AG04450 (cell line): ENCODE measurements around the gene ACSL1. TPM values are rescaled to one million over a fixed set of nuclear protein-coding genes. Genes with fewer than 3 reads are reported as not detected.

ENCODE experiments used
- CTCF ChIA-PET: fragments of 300-600, 350-600 bp; formaldehyde crosslinking; extraction: SDS; loops from one replicate; lab custom pipeline; 2022; ENCODE audit warnings: antibody characterized with exemption, inconsistent platforms; lab: Charles Lee
- POLR2A ChIA-PET: fragments of 350-600 bp; formaldehyde crosslinking; extraction: SDS; loops from one replicate; lab custom pipeline; 2021; ENCODE audit warnings: antibody characterized with exemption, inconsistent platforms; lab: Yijun Ruan, JAX
- DNase-seq: peaks from one replicate; pipeline ENCODE4 v3.0.0-alpha.2; 2011; ENCODE audit warnings: low read depth, low spot score
- H3K27ac ChIP-seq: one replicate; pipeline ENCODE4 v1.5.1; 2012; ENCODE audit warnings: low read depth, low read length, control low read depth
- H3K27me3 ChIP-seq: one replicate; pipeline ENCODE4 v1.6.0; 2012; ENCODE audit warnings: low read length; ENCODE audit not compliant: control insufficient read depth, insufficient read depth
- H3K4me3 ChIP-seq: 2 replicates; pipeline ENCODE4 v1.5.1; 2011; ENCODE audit warnings: mild to moderate bottlenecking, low read depth, low read length, control low read depth
- H3K9me3 ChIP-seq: 2 replicates; pipeline ENCODE4 v1.5.1; 2012; ENCODE audit warnings: low read length; ENCODE audit not compliant: control insufficient read depth, insufficient read depth
- polyA plus RNA-seq: library from polyadenylated mRNA; depleted of rRNA; stranded (reverse); fragments of >200 nt; gene quantifications from 2 replicates; pipeline ENCODE4 v1.2.3, GENCODE V29; 2011
- TF ChIP-seq, protein P1 (sequence below): IDR thresholded peaks from 2 replicates; pipeline ENCODE4 v1.5.1; 2011; ENCODE audit warnings: low read depth, low read length, control low read depth, inconsistent platforms

The ACSL1 gene
- polyA plus RNA-seq, 1 experiment, result 23.9 TPM

DNA sequence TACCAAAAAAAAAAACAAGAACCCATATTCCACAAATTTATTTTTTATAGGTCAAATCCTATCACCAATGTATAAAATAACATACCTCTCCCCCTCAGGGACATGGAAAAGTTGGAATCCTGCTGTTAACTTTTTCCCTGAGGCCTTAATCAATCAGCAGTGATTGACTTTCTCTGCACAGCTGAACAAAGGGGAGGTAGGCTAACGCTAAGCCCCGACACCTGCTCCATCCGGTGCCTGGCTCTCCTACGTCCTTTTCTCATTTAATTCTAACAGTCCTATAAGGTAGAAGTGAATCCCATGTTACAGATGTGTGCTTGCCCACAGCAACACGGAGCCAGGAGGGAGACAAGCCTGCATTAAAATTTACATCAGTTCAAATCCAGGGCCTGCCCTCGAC is 94.7 kb downstream of the ACSL1 start:
- Histone ChIP-seq H3K4me3 (no peak overlapping the region), H3K27me3 (no peaks in the 10 kb centered on the region), H3K9me3 (no peaks in the 10 kb centered on the region), H3K27ac (no peak overlapping the region)
- DNase-seq, result no peak
- TF ChIP-seq, protein P1, sequence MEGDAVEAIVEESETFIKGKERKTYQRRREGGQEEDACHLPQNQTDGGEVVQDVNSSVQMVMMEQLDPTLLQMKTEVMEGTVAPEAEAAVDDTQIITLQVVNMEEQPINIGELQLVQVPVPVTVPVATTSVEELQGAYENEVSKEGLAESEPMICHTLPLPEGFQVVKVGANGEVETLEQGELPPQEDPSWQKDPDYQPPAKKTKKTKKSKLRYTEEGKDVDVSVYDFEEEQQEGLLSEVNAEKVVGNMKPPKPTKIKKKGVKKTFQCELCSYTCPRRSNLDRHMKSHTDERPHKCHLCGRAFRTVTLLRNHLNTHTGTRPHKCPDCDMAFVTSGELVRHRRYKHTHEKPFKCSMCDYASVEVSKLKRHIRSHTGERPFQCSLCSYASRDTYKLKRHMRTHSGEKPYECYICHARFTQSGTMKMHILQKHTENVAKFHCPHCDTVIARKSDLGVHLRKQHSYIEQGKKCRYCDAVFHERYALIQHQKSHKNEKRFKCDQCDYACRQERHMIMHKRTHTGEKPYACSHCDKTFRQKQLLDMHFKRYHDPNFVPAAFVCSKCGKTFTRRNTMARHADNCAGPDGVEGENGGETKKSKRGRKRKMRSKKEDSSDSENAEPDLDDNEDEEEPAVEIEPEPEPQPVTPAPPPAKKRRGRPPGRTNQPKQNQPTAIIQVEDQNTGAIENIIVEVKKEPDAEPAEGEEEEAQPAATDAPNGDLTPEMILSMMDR, result no peak
- POLR2A ChIA-PET, result no interaction called here
- CTCF ChIA-PET, result interaction anchor here (0.6 kb wide), 2 partner anchors 82 to 1406 kb away, joined by 3 to 6 read pairs; partner anchors contain the start of genes CASP3 and PRIMPOL

DNA sequence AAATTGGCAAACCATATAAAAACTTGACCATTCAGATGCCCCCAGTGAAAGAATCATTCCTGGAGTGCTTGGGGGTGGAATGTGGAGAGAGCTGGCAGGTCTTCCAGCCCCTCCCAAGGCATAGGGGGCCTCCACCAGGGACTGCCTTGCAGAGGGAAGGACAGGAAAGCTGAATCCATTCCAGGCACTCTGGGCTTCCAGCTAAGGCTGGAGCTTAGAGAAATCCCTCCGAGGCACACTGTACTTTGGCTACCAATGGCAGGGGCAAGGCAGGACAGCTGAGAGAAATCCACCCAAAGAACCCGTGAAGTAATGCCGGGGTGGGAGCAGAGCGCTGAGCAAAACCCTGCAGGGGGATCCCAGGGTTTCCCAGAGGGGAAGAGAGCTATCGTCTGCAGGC is 95.8 kb downstream of the ACSL1 start:
- CTCF ChIA-PET, result interaction anchor here (0.9 kb wide), 1 partner anchor 16 kb away, joined by 5 read pairs; no protein-coding TSS in a partner anchor
- H3K27me3 ChIP-seq, result no peaks in the 10 kb centered on the region
- no peak for DNase-seq
- TF ChIP-seq, protein P1, result no peak
- no peak overlapping the region for H3K4me3 ChIP-seq
- no peak overlapping the region for H3K27ac ChIP-seq
- POLR2A ChIA-PET, result interaction anchor here (0.6 kb wide), 1 partner anchor 81 kb away, joined by 3 read pairs; the partner anchor contains the start of gene CASP3
- H3K9me3 ChIP-seq, result no peaks in the 10 kb centered on the region

DNA sequence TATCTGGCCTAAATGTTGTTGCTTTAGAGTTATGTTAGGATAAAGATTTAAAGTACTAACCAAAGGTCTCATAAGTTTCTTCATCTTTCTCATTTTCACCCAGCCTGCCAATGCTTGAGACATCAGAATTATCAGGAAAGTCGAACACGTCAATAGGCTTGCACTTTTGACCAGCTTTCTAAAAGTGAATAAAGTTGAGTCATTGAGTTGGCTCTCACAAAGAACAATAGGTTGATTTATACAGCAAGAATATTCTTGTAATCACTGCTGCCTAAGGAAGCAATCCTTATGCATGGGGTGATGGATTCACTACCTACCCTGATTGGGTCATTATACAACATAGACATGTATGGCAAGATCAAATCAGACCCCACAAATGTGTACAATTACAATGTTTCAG is 96.9 kb downstream of the ACSL1 start:
- H3K9me3 ChIP-seq, result no peaks in the 10 kb centered on the region
- TF ChIP-seq, protein P1, result no peak
- no peaks in the 10 kb centered on the region for H3K27me3 ChIP-seq
- no peak overlapping the region for H3K27ac ChIP-seq
- POLR2A ChIA-PET, result no interaction called here
- CTCF ChIA-PET, result no interaction called here
- no peak for DNase-seq
- no peak overlapping the region for H3K4me3 ChIP-seq

DNA sequence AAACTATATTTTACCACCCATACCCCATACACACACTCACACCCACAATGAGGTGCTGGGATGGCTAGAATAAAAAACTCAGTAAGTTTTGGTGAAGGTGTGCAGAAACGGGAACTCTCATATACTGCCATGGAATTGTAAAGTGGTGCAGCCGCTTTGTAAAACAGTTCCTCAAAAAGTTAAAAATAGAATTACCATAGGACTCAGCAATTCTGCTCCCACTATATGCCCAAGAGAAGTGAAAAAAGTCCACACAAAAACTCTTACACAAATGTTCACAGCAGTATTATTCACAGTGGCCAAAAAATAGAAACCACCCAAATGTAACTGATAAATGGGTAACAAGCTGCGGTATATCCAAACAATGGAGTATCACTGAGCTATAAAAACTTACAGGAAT is 98.3 kb downstream of the ACSL1 start:
- CTCF ChIA-PET, result no interaction called here
- POLR2A ChIA-PET, result no interaction called here
- Histone ChIP-seq H3K9me3 (no peaks in the 10 kb centered on the region), H3K27ac (no peak overlapping the region), H3K4me3 (no peak overlapping the region), H3K27me3 (no peaks in the 10 kb centered on the region)
- DNase-seq, result no peak
- TF ChIP-seq, protein P1, result no peak

DNA sequence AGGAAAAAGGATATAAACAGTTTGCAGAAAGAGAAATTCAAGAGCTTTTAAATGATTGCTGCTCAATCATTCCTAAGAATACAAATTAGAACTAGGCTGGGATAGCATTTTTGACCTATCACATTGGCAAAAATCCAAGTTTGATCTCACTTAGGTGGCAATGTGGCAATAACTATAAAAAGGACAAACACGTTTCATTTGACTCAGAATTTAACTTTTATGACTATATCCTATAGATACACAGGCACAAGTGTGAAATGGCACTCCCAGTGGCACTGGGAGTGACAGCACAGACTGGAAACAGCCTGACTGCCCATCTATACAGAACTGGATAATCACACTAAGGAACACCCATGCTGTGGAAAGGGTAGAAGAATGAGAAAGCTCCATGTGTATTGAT is 103.0 kb downstream of the ACSL1 start:
- POLR2A ChIA-PET, result no interaction called here
- TF ChIP-seq, protein P1, result no peak
- no peaks in the 10 kb centered on the region for H3K9me3 ChIP-seq
- no peak for DNase-seq
- H3K4me3 ChIP-seq, result no peak overlapping the region
- no peaks in the 10 kb centered on the region for H3K27me3 ChIP-seq
- no peak overlapping the region for H3K27ac ChIP-seq
- CTCF ChIA-PET, result interaction anchor here (1.6 kb wide), 1 partner anchor 23 kb away, joined by 4 read pairs; no protein-coding TSS in a partner anchor
